ENCODE data around the gene MRPL20. TPM values are rescaled to one million over a fixed set of nuclear protein-coding genes. Genes with fewer than 3 reads are reported as not detected.

Gene MRPL20
- polyA plus RNA-seq, 1 experiment, result 84.8 TPM

- POLR2A ChIA-PET, result no interaction called here
- CTCF ChIA-PET, result no interaction called here
These were observed 28.2 kb upstream of the MRPL20 start, which contains the start of gene VWA1 for GRCh38 chr1:1435106-1435903. VWA1 (plus strand) TSS chr1:1435690; CDS start chr1:1435749, 59 bp downstream.

GRCh38 chr1:1434824-1435105 lies 27.7 kb upstream of the MRPL20 start:
- Histone ChIP-seq H3K36me3 (ENCODE audit: control insufficient read depth, insufficient read depth, low read length) (no peaks in the 10 kb centered on the region), H3K4me3 (ENCODE audit: low read depth, low read length) (no peak overlapping the region), H3K27me3 (ENCODE audit: control insufficient read depth, insufficient read depth, low read length) (peaks cover 4% of the 10 kb centered on the region; the same call in 1 of the 2 replicates)
- TF ChIP-seq CTCF (IDR thresholded peaks at IDR 0.05; ENCODE audit: insufficient read depth, low read depth, low read length), result no peak
- CTCF ChIA-PET, result interaction anchor here (0.9 kb wide), 1 partner anchor 35 kb away, joined by 3 read pairs; no protein-coding TSS in a partner anchor
- no peak for DNase-seq (ENCODE audit: low read depth)
- POLR2A ChIA-PET, result no interaction called here

More at GRCh38 chr1:1435106-1435903, 28.2 kb upstream of the MRPL20 start, which contains the start of gene VWA1:
- Histone ChIP-seq H3K4me3 (ENCODE audit: low read depth, low read length) (peak within 1 kb of the TSS; percentile 46), H3K27me3 (ENCODE audit: control insufficient read depth, insufficient read depth, low read length) (peaks cover 4% of the 10 kb centered on the region; the same call in 1 of the 2 replicates), H3K36me3 (ENCODE audit: control insufficient read depth, insufficient read depth, low read length) (no peaks in the 10 kb centered on the region)
- TF ChIP-seq CTCF (IDR thresholded peaks at IDR 0.05; ENCODE audit: insufficient read depth, low read depth, low read length), result no peak
- no peak for DNase-seq (ENCODE audit: low read depth)

- TF ChIP-seq CTCF (IDR thresholded peaks at IDR 0.05; ENCODE audit: insufficient read depth, low read depth, low read length), result no peak
- POLR2A ChIA-PET, result no interaction called here
- no peak overlapping the region for H3K4me3 ChIP-seq (ENCODE audit: low read depth, low read length)
- DNase-seq (ENCODE audit: low read depth), result no peak
- H3K36me3 ChIP-seq (ENCODE audit: control insufficient read depth, insufficient read depth, low read length), result no peaks in the 10 kb centered on the region
- peaks cover 4% of the 10 kb centered on the region; the same call in 1 of the 2 replicates for H3K27me3 ChIP-seq (ENCODE audit: control insufficient read depth, insufficient read depth, low read length)
- CTCF ChIA-PET, result interaction anchor here (0.9 kb wide), 1 partner anchor 34 kb away, joined by 3 read pairs; no protein-coding TSS in a partner anchor
These were observed 27.2 kb upstream of the MRPL20 start for GRCh38 chr1:1434131-1434823.

- no peak for DNase-seq (ENCODE audit: low read depth)
- H3K4me3 ChIP-seq (ENCODE audit: low read depth, low read length), result no peak overlapping the region
- peaks cover 4% of the 10 kb centered on the region; the same call in 1 of the 2 replicates for H3K27me3 ChIP-seq (ENCODE audit: control insufficient read depth, insufficient read depth, low read length)
- ChIA-PET CTCF (no interaction called here), POLR2A (interaction anchor here (0.6 kb wide), 1 partner anchor 33 kb away, joined by 3 read pairs; no protein-coding TSS in a partner anchor)
- no peaks in the 10 kb centered on the region for H3K36me3 ChIP-seq (ENCODE audit: control insufficient read depth, insufficient read depth, low read length)
- no peak for TF ChIP-seq CTCF (IDR thresholded peaks at IDR 0.05; ENCODE audit: insufficient read depth, low read depth, low read length)
These were observed 26.7 kb upstream of the MRPL20 start for GRCh38 chr1:1433804-1434130.

Data from BJ (cell line).